Tibial nerve (tissue), 3 donors: ENCODE data around the gene AMIGO3.

Experiments used
- POLR2A ChIP-seq, 2 donors: fragments of 450-650 bp; IDR thresholded peaks; one replicate each; pipeline ENCODE4 v1.6.1; 2017; ENCODE audit warnings: antibody characterized with exemption in 2 of 2, mild to moderate bottlenecking in 2 of 2, moderate library complexity in 2 of 2
- TF ChIP-seq, protein P1 (sequence below), 5 experiments: fragments of 200-600 bp in 3 of 5; fragments of 450-650 bp in 2 of 5; sonication (generic) in 3 of 5; IDR thresholded peaks; one replicate each; pipeline ENCODE4 v1.5.1; 2016 to 2019; ENCODE audit warnings: antibody characterized with exemption in 5 of 5, mild to moderate bottlenecking in 3 of 5, moderate library complexity in 2 of 5

GRCh38 chr3:49699281-49699979 lies 20.1 kb downstream of the AMIGO3 start:
- TF ChIP-seq, protein P1, sequence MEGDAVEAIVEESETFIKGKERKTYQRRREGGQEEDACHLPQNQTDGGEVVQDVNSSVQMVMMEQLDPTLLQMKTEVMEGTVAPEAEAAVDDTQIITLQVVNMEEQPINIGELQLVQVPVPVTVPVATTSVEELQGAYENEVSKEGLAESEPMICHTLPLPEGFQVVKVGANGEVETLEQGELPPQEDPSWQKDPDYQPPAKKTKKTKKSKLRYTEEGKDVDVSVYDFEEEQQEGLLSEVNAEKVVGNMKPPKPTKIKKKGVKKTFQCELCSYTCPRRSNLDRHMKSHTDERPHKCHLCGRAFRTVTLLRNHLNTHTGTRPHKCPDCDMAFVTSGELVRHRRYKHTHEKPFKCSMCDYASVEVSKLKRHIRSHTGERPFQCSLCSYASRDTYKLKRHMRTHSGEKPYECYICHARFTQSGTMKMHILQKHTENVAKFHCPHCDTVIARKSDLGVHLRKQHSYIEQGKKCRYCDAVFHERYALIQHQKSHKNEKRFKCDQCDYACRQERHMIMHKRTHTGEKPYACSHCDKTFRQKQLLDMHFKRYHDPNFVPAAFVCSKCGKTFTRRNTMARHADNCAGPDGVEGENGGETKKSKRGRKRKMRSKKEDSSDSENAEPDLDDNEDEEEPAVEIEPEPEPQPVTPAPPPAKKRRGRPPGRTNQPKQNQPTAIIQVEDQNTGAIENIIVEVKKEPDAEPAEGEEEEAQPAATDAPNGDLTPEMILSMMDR (IDR thresholded peaks at IDR 0.05) = no peak
- TF ChIP-seq POLR2A (IDR thresholded peaks at IDR 0.05) = no peak
